Common myeloid progenitor, CD34-positive (primary cell): Measurements from ENCODE around the gene LGALS8.

ENCODE experiments used
- CTCF ChIA-PET: fragments of 350-600 bp; sonication (Branson Sonifier 250); formaldehyde crosslinking; loops from one replicate; lab custom pipeline; 2021; ENCODE audit warnings: antibody characterized with exemption; lab: Charles Lee
- POLR2A ChIA-PET: fragments of 350-600 bp; sonication (Branson Sonifier 250); formaldehyde crosslinking; loops from one replicate; lab custom pipeline; 2021; ENCODE audit warnings: antibody characterized with exemption; lab: Charles Lee
- DNase-seq, 3 donors: peaks; one replicate each; pipeline versions ENCODE4 v3.0.0 to v3.0.0-alpha.2; 2013
- H3K27ac ChIP-seq, 2 experiments: 1 replicate in 1 of 2; 2 replicates in 1 of 2; pipeline ENCODE4 v1.7.0; 2013; ENCODE audit warnings: inconsistent platforms in 2 of 2, low read length in 2 of 2, mild to moderate bottlenecking in 2 of 2, low read depth in 1 of 2, moderate library complexity in 1 of 2; ENCODE audit not compliant: severe bottlenecking in 2 of 2, insufficient read depth in 1 of 2, poor library complexity in 1 of 2
- H3K27me3 ChIP-seq, 5 experiments: replicated peaks in 2 of 5; 1 replicate in 3 of 5; 2 replicates in 2 of 5; pipeline versions ENCODE4 v1.6.1 to v1.7.0; 2013; ENCODE audit warnings: low read length in 4 of 5, mild to moderate bottlenecking in 2 of 5, moderate library complexity in 2 of 5, inconsistent platforms in 1 of 5; ENCODE audit not compliant: insufficient read depth in 5 of 5, control insufficient read depth in 4 of 5
- H3K36me3 ChIP-seq, 4 experiments: 1 replicate in 2 of 4; 2 replicates in 2 of 4; pipeline versions ENCODE4 v1.6.1 to v1.7.0; 2013; ENCODE audit warnings: low read length in 3 of 4, control low read depth in 1 of 4, mild to moderate bottlenecking in 1 of 4; ENCODE audit not compliant: control insufficient read depth in 4 of 4, insufficient read depth in 4 of 4
- H3K4me1 ChIP-seq, 4 experiments: 1 replicate in 3 of 4; 2 replicates in 1 of 4; pipeline versions ENCODE4 v1.6.1 to v1.7.1; 2013; ENCODE audit warnings: low read length in 3 of 4, mild to moderate bottlenecking in 3 of 4, control low read depth in 1 of 4, inconsistent platforms in 1 of 4, moderate library complexity in 1 of 4; ENCODE audit not compliant: control insufficient read depth in 4 of 4, insufficient read depth in 4 of 4; ENCODE audit errors: control extremely low read depth in 1 of 4
- H3K4me3 ChIP-seq, 7 experiments: 1 replicate in 4 of 7; 2 replicates in 3 of 7; pipeline versions ENCODE4 v1.5.1 to v1.7.0; 2013; ENCODE audit warnings: mild to moderate bottlenecking in 7 of 7, low read length in 6 of 7, moderate library complexity in 6 of 7, inconsistent platforms in 2 of 7, low read depth in 2 of 7, control low read depth in 1 of 7; ENCODE audit not compliant: insufficient read depth in 4 of 7, control insufficient read depth in 1 of 7; ENCODE audit errors: extremely low read depth in 1 of 7
- H3K9me3 ChIP-seq, 5 experiments: 1 replicate in 4 of 5; 2 replicates in 1 of 5; pipeline versions ENCODE4 v1.6.1 to v1.7.1; 2013; ENCODE audit warnings: low read length in 4 of 5, mild to moderate bottlenecking in 2 of 5, inconsistent platforms in 1 of 5, low read depth in 1 of 5, moderate library complexity in 1 of 5; ENCODE audit not compliant: control insufficient read depth in 4 of 5, insufficient read depth in 2 of 5; ENCODE audit errors: control extremely low read depth in 1 of 5
- WGBS: methylation state at CpG from one replicate; pipeline ENCODE4 v1.1.5; 2013; ENCODE audit not compliant: insufficient coverage; 5-methylcytosine and 5-hydroxymethylcytosine counted together

Gene LGALS8

DNA sequence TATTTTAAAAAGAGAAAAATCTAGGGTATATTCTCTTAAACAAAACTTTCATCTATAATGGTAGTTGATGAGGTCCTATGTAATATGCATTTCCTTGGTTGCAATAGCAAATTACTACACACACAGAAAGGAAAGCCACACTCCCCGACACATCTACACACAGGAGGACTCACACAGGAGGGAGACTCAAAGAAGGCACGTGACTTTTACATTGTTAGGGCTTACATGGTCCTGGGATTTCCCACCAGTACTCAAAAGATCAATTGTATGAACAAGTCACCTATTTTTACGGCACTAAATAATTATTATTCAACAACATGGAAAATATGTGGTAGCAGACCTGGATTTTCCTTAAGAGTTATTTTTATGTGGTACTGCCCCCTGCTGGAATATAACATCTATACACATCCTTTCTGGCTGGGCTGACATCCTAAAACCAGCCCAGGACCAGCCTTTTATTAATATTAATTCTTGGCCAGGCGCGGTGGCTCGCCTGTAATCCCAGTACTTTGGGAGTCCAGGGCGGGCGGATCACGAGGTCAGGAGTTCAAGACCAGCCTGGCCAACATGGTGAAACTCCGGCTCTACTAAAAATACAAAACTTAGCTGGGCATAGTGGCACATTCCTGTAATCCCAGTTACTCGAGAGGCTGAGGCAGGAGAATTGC lies 33.9 kb upstream of the LGALS8 start:
- H3K27ac ChIP-seq: no peak overlapping the region
- 61% methylated on average over 8 of the region's 11 CpGs for WGBS
- no peak overlapping the region for H3K4me3 ChIP-seq
- H3K27me3 ChIP-seq: no peaks in the 10 kb centered on the region
- peak; percentile 50 to 71 (median 64) for DNase-seq
- ChIA-PET POLR2A (interaction anchor here (0.6 kb wide), 1 partner anchor 21 kb away, joined by 7 read pairs; no protein-coding TSS in a partner anchor), CTCF (interaction anchor here (0.7 to 2.9 kb wide), 5 partner anchors 17 to 384 kb away, joined by 3 to 21 read pairs (median 6); no protein-coding TSS in a partner anchor)
- no peaks in the 10 kb centered on the region for H3K9me3 ChIP-seq
- peaks cover 2 to 17% (median 13%) of the 10 kb centered on the region in 4 experiments for H3K4me1 ChIP-seq
- H3K36me3 ChIP-seq: no peaks in the 10 kb centered on the region

DNA sequence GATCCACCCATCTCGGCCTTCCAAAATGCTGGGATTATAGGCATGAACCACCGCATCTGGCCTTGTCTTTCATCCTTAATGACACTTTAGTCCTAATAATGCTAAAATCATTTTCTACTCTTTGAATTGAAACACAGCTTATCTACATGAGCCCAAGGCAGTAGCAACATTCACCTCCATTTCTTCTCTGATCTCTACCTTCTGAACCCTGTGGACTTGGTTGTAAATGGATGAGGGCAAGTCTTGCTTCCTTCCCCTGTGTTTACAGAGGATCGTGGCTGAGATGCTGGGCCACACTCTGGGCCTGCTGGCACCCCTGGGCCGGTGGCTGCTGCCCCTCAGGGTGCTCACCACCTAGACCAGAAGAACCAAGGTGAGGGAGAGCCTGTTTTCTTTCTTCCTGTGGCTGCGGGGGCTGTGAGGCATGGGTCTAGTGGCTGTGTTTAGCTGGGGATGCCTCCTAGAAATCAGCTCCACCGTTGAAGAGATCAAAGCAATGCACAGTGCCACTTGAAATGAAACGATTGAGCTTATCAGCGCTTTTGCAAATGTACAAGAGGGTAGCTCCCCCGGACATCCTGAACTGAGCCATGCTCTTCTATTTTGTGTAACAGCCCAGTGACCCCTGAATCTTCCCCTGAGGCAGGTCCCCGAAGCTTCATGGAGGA lies 32.2 kb upstream of the LGALS8 start:
- Histone ChIP-seq H3K4me3 (peak overlapping the region in 3 of 7 experiments; percentile 56 to 70 (median 68)), H3K4me1 (peaks cover 2 to 17% (median 13%) of the 10 kb centered on the region in 4 experiments), H3K36me3 (no peaks in the 10 kb centered on the region), H3K27ac (no peak overlapping the region), H3K27me3 (no peaks in the 10 kb centered on the region), H3K9me3 (no peaks in the 10 kb centered on the region)
- DNase-seq: peak in 1 of 3 donors; percentile 15
- ChIA-PET POLR2A (no interaction called here), CTCF (interaction anchor here (0.5 to 1.1 kb wide), 6 partner anchors 9 to 383 kb away, joined by 3 to 5 read pairs (median 4); no protein-coding TSS in a partner anchor)
- 48% methylated on average over 9 of the region's 10 CpGs for WGBS

DNA sequence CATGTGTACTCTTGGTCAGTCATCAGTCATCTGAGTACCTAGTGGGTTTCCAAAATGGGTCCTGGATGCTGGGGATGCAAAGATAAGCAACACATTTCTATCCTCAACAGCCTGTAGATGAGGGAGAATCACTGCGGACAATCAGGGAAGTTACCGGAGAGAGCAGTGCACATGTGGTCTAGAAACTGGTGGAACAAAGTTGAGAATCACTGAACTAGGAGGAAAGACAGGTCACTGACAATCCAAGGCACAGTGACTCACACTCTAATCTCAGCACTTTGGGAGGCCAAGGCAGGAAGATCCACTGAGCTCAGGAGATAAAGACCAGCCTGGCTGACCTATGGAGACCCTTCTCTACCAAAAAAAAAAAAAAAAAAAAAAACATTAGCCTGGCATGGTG lies 31.4 kb upstream of the LGALS8 start:
- POLR2A ChIA-PET: no interaction called here
- no peak overlapping the region for H3K27ac ChIP-seq
- CTCF ChIA-PET: interaction anchor here (0.9 to 1.1 kb wide), 5 partner anchors 8 to 383 kb away, joined by 3 to 5 read pairs (median 3); no protein-coding TSS in a partner anchor
- H3K9me3 ChIP-seq: no peaks in the 10 kb centered on the region
- H3K36me3 ChIP-seq: no peaks in the 10 kb centered on the region
- H3K27me3 ChIP-seq: no peaks in the 10 kb centered on the region
- no peak for DNase-seq
- no CpG with 5 or more reads among the region's 2 CpGs for WGBS
- H3K4me1 ChIP-seq: peaks cover 2 to 17% (median 13%) of the 10 kb centered on the region in 4 experiments
- H3K4me3 ChIP-seq: no peak overlapping the region

GRCh38 chr1:236494082-236494481 lies 29.7 kb upstream of the LGALS8 start:
- Histone ChIP-seq H3K9me3 (no peaks in the 10 kb centered on the region), H3K4me1 (peaks cover 2 to 17% (median 13%) of the 10 kb centered on the region in 4 experiments), H3K27me3 (no peaks in the 10 kb centered on the region), H3K36me3 (no peaks in the 10 kb centered on the region), H3K4me3 (no peak overlapping the region), H3K27ac (no peak overlapping the region)
- ChIA-PET POLR2A (no interaction called here), CTCF (no interaction called here)
- WGBS: 99% methylated on average over 11 of the region's 11 CpGs
- no peak for DNase-seq

GRCh38 chr1:236494586-236495466 lies 29.0 kb upstream of the LGALS8 start:
- Histone ChIP-seq H3K27ac (no peak overlapping the region), H3K36me3 (no peaks in the 10 kb centered on the region), H3K27me3 (no peaks in the 10 kb centered on the region), H3K4me3 (no peak overlapping the region), H3K4me1 (peaks cover 2 to 17% (median 13%) of the 10 kb centered on the region in 4 experiments), H3K9me3 (no peaks in the 10 kb centered on the region)
- POLR2A ChIA-PET: interaction anchor here (0.6 to 1.2 kb wide), 2 partner anchors 27 to 367 kb away, joined by 4 read pairs; no protein-coding TSS in a partner anchor
- CTCF ChIA-PET: interaction anchor here (0.9 kb wide), 1 partner anchor 387 kb away, joined by 3 read pairs; no protein-coding TSS in a partner anchor
- 97% methylated on average over 4 of the region's 10 CpGs for WGBS
- no peak for DNase-seq

GRCh38 chr1:236495467-236496112 lies 28.2 kb upstream of the LGALS8 start:
- Histone ChIP-seq H3K4me1 (peaks cover 2 to 14% (median 10%) of the 10 kb centered on the region in 4 experiments), H3K27ac (no peak overlapping the region), H3K9me3 (no peaks in the 10 kb centered on the region), H3K4me3 (no peak overlapping the region), H3K27me3 (no peaks in the 10 kb centered on the region), H3K36me3 (no peaks in the 10 kb centered on the region)
- ChIA-PET CTCF (no interaction called here), POLR2A (interaction anchor here (0.6 to 1.2 kb wide), 2 partner anchors 26 to 366 kb away, joined by 4 read pairs; no protein-coding TSS in a partner anchor)
- DNase-seq: no peak
- 93% methylated on average over 2 of the region's 11 CpGs for whole genome bisulfite sequencing
